Liver (tissue), 9 donors: Measurements from ENCODE around the gene MCF2L2. TPM values are rescaled to one million over a fixed set of nuclear protein-coding genes. Genes with fewer than 3 reads are reported as not detected.

Experiments
- DNase-seq: peaks from one replicate; pipeline ENCODE4 v3.0.0-alpha.2; 2017; ENCODE audit warnings: low spot score
- H3K27ac ChIP-seq, 2 donors: one replicate each; pipeline ENCODE4 v1.7.0; 2013; ENCODE audit warnings: inconsistent platforms in 2 of 2, low read length in 2 of 2, control low read depth in 1 of 2, low read depth in 1 of 2, mild to moderate bottlenecking in 1 of 2
- H3K27me3 ChIP-seq, 4 donors: one replicate each; pipeline versions ENCODE4 v1.6.1 to v1.7.0; 2013; ENCODE audit warnings: low read length in 3 of 4, inconsistent platforms in 1 of 4, mild to moderate bottlenecking in 1 of 4, moderate library complexity in 1 of 4; ENCODE audit not compliant: control insufficient read depth in 4 of 4, insufficient read depth in 4 of 4
- H3K36me3 ChIP-seq, 4 donors: one replicate each; pipeline versions ENCODE4 v1.6.1 to v1.7.0; 2013; ENCODE audit warnings: low read length in 3 of 4, mild to moderate bottlenecking in 3 of 4, low read depth in 1 of 4, moderate library complexity in 1 of 4; ENCODE audit not compliant: control insufficient read depth in 4 of 4, insufficient read depth in 3 of 4
- H3K4me1 ChIP-seq, 4 donors: one replicate each; pipeline versions ENCODE4 v1.6.1 to v1.7.0; 2013; ENCODE audit warnings: low read length in 3 of 4, mild to moderate bottlenecking in 3 of 4, moderate library complexity in 1 of 4; ENCODE audit not compliant: control insufficient read depth in 4 of 4, insufficient read depth in 4 of 4
- H3K4me3 ChIP-seq, 3 donors: one replicate each; pipeline versions ENCODE4 v1.6.1 to v1.7.0; 2013; ENCODE audit warnings: low read length in 3 of 3, control low read depth in 1 of 3, low read depth in 1 of 3, mild to moderate bottlenecking in 1 of 3
- H3K9ac ChIP-seq, 2 donors: one replicate each; pipeline ENCODE4 v1.7.0; 2013; ENCODE audit warnings: low read length in 2 of 2, mild to moderate bottlenecking in 2 of 2, moderate library complexity in 2 of 2, control low read depth in 1 of 2, low read depth in 1 of 2
- H3K9me3 ChIP-seq, 4 donors: one replicate each; pipeline versions ENCODE4 v1.6.1 to v1.7.0; 2013; ENCODE audit warnings: low read length in 3 of 4; ENCODE audit not compliant: control insufficient read depth in 4 of 4
- ATF3 ChIP-seq: IDR thresholded peaks from 2 replicates; pipeline ENCODE4 v1.6.1; 2016; ENCODE audit warnings: antibody characterized with exemption
- CTCF ChIP-seq: fragments of 150-350 bp; IDR thresholded peaks from 2 replicates; pipeline ENCODE4 v1.5.1; 2017; ENCODE audit warnings: improper control_type of control experiment, low read depth, low read length; ENCODE audit not compliant: missing input control
- EGR1 ChIP-seq, 2 donors: IDR thresholded peaks; 2 replicates each; pipeline ENCODE4 v1.6.1; 2016 to 2018; ENCODE audit warnings: antibody characterized with exemption in 2 of 2, low read depth in 2 of 2
- FOXA1 ChIP-seq: IDR thresholded peaks from 2 replicates; pipeline ENCODE4 v1.6.1; 2016; ENCODE audit warnings: antibody characterized with exemption
- FOXA2 ChIP-seq: IDR thresholded peaks from 2 replicates; pipeline ENCODE4 v1.6.1; 2016; ENCODE audit warnings: antibody characterized with exemption
- GABPA ChIP-seq, 2 donors: IDR thresholded peaks in 1 of 2; conservative IDR thresholded peaks in 1 of 2; 2 replicates each; pipeline ENCODE4 v1.6.1; 2016; ENCODE audit warnings: antibody characterized with exemption in 2 of 2, mild to moderate bottlenecking in 1 of 2, moderate library complexity in 1 of 2
- HNF4A ChIP-seq, 2 donors: conservative IDR thresholded peaks; 2 replicates each; pipeline ENCODE4 v1.6.1; 2016; ENCODE audit warnings: antibody characterized with exemption in 2 of 2, mild to moderate bottlenecking in 2 of 2
- HNF4G ChIP-seq: IDR thresholded peaks from 2 replicates; pipeline ENCODE4 v1.6.1; 2016; ENCODE audit warnings: antibody characterized with exemption
- JUND ChIP-seq, 2 donors: IDR thresholded peaks; 2 replicates each; pipeline ENCODE4 v1.6.1; 2016; ENCODE audit warnings: antibody characterized with exemption in 2 of 2
- MAX ChIP-seq: IDR thresholded peaks from 2 replicates; pipeline ENCODE4 v1.6.1; 2016; ENCODE audit warnings: antibody characterized with exemption
- NR2F2 ChIP-seq: IDR thresholded peaks from 2 replicates; pipeline ENCODE4 v1.6.1; 2016; ENCODE audit warnings: antibody characterized with exemption
- RAD21 ChIP-seq, 2 donors: IDR thresholded peaks; 2 replicates each; pipeline ENCODE4 v1.6.1; 2016; ENCODE audit warnings: antibody characterized with exemption in 2 of 2, mild to moderate bottlenecking in 2 of 2
- REST ChIP-seq: IDR thresholded peaks from 2 replicates; pipeline ENCODE4 v1.6.1; 2016; ENCODE audit warnings: antibody characterized with exemption, mild to moderate bottlenecking
- RXRA ChIP-seq, 2 donors: IDR thresholded peaks; 2 replicates each; pipeline ENCODE4 v1.6.1; 2017 to 2018; ENCODE audit warnings: antibody characterized with exemption in 2 of 2, mild to moderate bottlenecking in 1 of 2
- SP1 ChIP-seq: IDR thresholded peaks from 2 replicates; pipeline ENCODE4 v1.6.1; 2018; ENCODE audit warnings: antibody characterized with exemption, mild to moderate bottlenecking
- TAF1 ChIP-seq: conservative IDR thresholded peaks from 2 replicates; pipeline ENCODE4 v1.6.1; 2016; ENCODE audit warnings: antibody characterized with exemption, mild to moderate bottlenecking
- YY1 ChIP-seq: IDR thresholded peaks from 2 replicates; pipeline ENCODE4 v1.6.1; 2016; ENCODE audit warnings: antibody characterized with exemption, mild to moderate bottlenecking
- ZBTB33 ChIP-seq: IDR thresholded peaks from 2 replicates; pipeline ENCODE4 v1.6.1; 2016; ENCODE audit warnings: antibody characterized with exemption
- WGBS: extraction: QIAGEN DNeasy Blood & Tissue Kit; methylation state at CpG from one replicate; pipeline ENCODE4 v1.1.7; 2013; 5-methylcytosine and 5-hydroxymethylcytosine counted together
- polyA plus RNA-seq, 2 donors: library from polyadenylated mRNA; stranded (reverse) in 1 of 2; unstranded in 1 of 2; fragments of 200-250 nt in 1 of 2; fragments of >200 nt in 1 of 2; fragmentation: Nextera tagmentation in 1 of 2; extraction: Ambion mirVana in 1 of 2; gene quantifications; one replicate each; pipeline versions ENCODE4 v1.2.1 to v1.2.3, GENCODE V29; 2013 to 2015
- total RNA-seq, 2 donors: library from RNA; depleted of rRNA; stranded (reverse); fragments of >200 nt; gene quantifications; one replicate each; pipeline ENCODE4 v1.2.3, GENCODE V29; 2014
- donor health status: healthy.
- donor health status: healthy.
- donor health status: healthy.
- donor health status: healthy.
- donor health status: healthy.

The MCF2L2 gene
- total and polyA plus RNA-seq, 4 donors = 0.02 to 0.47 (median 0.17) TPM; not detected in 1

- Histone ChIP-seq H3K27ac (no peak overlapping the region), H3K4me1 (peaks cover 0 to 11% (median 6%) of the 10 kb centered on the region in 4 donors), H3K4me3 (no peak overlapping the region), H3K9me3 (no peaks in the 10 kb centered on the region), H3K9ac (no peak overlapping the region), H3K36me3 (peaks cover 0 to 9% (median 5%) of the 10 kb centered on the region in 4 donors), H3K27me3 (no peaks in the 10 kb centered on the region)
- WGBS = 88% methylated on average over 1 of the region's 1 CpG
- TF ChIP-seq HNF4G = no peak
- TF ChIP-seq GABPA (IDR thresholded peaks at IDR 0.05 in 1 of 2, conservative IDR thresholded peaks at IDR 0.05 in 1 of 2) = no peak
- TF ChIP-seq REST = no peak
- TF ChIP-seq YY1 = no peak
- TF ChIP-seq NR2F2 = no peak
- TF ChIP-seq CTCF = no peak
- no peak for TF ChIP-seq EGR1 (IDR thresholded peaks at IDR 0.05; ENCODE audit: low read depth in 2 of 2)
- TF ChIP-seq SP1 = no peak
- TF ChIP-seq ZBTB33 = no peak
- no peak for TF ChIP-seq ATF3
- TF ChIP-seq HNF4A (conservative IDR thresholded peaks at IDR 0.05) = no peak
- no peak for TF ChIP-seq FOXA1
- TF ChIP-seq TAF1 = no peak
- TF ChIP-seq FOXA2 = no peak
- TF ChIP-seq JUND (IDR thresholded peaks at IDR 0.05) = no peak
- no peak for TF ChIP-seq RAD21 (IDR thresholded peaks at IDR 0.05)
- no peak for TF ChIP-seq MAX
- TF ChIP-seq RXRA (IDR thresholded peaks at IDR 0.05) = no peak
- DNase-seq = no peak
These were observed 21.4 kb upstream of the MCF2L2 start for GRCh38 chr3:183449791-183450190.
